Ascending aorta (tissue), 2 donors: ENCODE measurements around the gene SCYL1. TPM values are rescaled to one million over a fixed set of nuclear protein-coding genes. Genes with fewer than 3 reads are reported as not detected.

ENCODE experiments used
- DNase-seq, 2 donors: peaks; one replicate each; pipeline ENCODE4 v3.0.0-alpha.2; 2019; ENCODE audit warnings: low spot score in 2 of 2
- H3K27ac ChIP-seq, 2 donors: fragments of 200-600 bp; sonication (generic); one replicate each; pipeline ENCODE4 v1.5.1; 2016 to 2017; ENCODE audit warnings: mild to moderate bottlenecking in 1 of 2
- H3K27me3 ChIP-seq: fragments of 200-600 bp; sonication (generic); one replicate; pipeline ENCODE4 v1.5.1; 2017
- H3K36me3 ChIP-seq, 2 donors: fragments of 200-600 bp; sonication (generic); one replicate each; pipeline ENCODE4 v1.5.1; 2016
- H3K4me1 ChIP-seq, 2 donors: fragments of 200-600 bp; sonication (generic); one replicate each; pipeline ENCODE4 v1.5.1; 2016 to 2017; ENCODE audit warnings: mild to moderate bottlenecking in 1 of 2
- H3K4me3 ChIP-seq, 2 donors: fragments of 200-600 bp; sonication (generic); one replicate each; pipeline ENCODE4 v1.5.1; 2016 to 2017; ENCODE audit warnings: mild to moderate bottlenecking in 1 of 2
- H3K9me3 ChIP-seq, 2 donors: fragments of 200-600 bp; sonication (generic); one replicate each; pipeline ENCODE4 v1.5.1; 2016
- CTCF ChIP-seq, 3 experiments: fragments of 200-600 bp in 2 of 3; fragments of 450-650 bp in 1 of 3; sonication (generic) in 2 of 3; IDR thresholded peaks; one replicate each; pipeline ENCODE4 v1.5.1; 2016 to 2019; ENCODE audit warnings: antibody characterized with exemption in 3 of 3, mild to moderate bottlenecking in 1 of 3, moderate library complexity in 1 of 3
- intact Hi-C: fragments of 100-400 bp; cut with DNase I; formaldehyde crosslinking; loops from one replicate; pipeline ENCODE4 v1.15.1; 2023
- total RNA-seq: library from RNA; depleted of rRNA; stranded (reverse); fragments of >200 nt; gene quantifications from one replicate; pipeline ENCODE4 v1.1.0, GENCODE V29; 2016

SCYL1 gene
- total RNA-seq, 1 donor from 2014 or later = 220 TPM

- H3K9me3 ChIP-seq = no peaks in the 10 kb centered on the region
- H3K27me3 ChIP-seq = no peaks in the 10 kb centered on the region
- peak overlapping the region; percentile 79 to 82 for H3K4me3 ChIP-seq
- peaks cover 26 to 60% of the 10 kb centered on the region in 2 donors for H3K4me1 ChIP-seq
- intact Hi-C loops = loop anchor here (5.0 kb wide), 1 partner anchor 106 kb away; the partner anchor contains the start of gene RELA
- TF ChIP-seq CTCF (IDR thresholded peaks at IDR 0.05) = no peak
- H3K36me3 ChIP-seq = peaks cover 21 to 23% of the 10 kb centered on the region in 2 donors
- peak overlapping the region; percentile 97 to 99 for H3K27ac ChIP-seq
- DNase-seq = no peak
Observed at GRCh38 chr11:65556470-65557279, 31.8 kb downstream of the SCYL1 start.

GRCh38 chr11:65557280-65558001 is 32.6 kb downstream of the SCYL1 start:
- Histone ChIP-seq H3K4me3 (peak overlapping the region; percentile 79 to 82), H3K4me1 (peaks cover 26 to 68% of the 10 kb centered on the region in 2 donors), H3K27ac (peak overlapping the region; percentile 97 to 99), H3K27me3 (no peaks in the 10 kb centered on the region), H3K36me3 (peaks cover 15 to 16% of the 10 kb centered on the region in 2 donors), H3K9me3 (no peaks in the 10 kb centered on the region)
- no peak for TF ChIP-seq CTCF (IDR thresholded peaks at IDR 0.05)
- intact Hi-C loops = loop anchor here (1.0 to 5.0 kb wide), 3 partner anchors 13 to 105 kb away; partner anchors contain the start of genes RELA and ZNRD2
- no peak for DNase-seq

GRCh38 chr11:65558002-65558929 is 33.4 kb downstream of the SCYL1 start, which contains the start of gene LTBP3:
TSS of gene LTBP3 (minus strand) at chr11:65558359. CDS start at chr11:65557959, 400 bp downstream.
- peaks cover 8% of the 10 kb centered on the region in 2 donors for H3K36me3 ChIP-seq
- H3K27ac ChIP-seq = peak within 1 kb of the TSS; percentile 97 to 99
- DNase-seq = peak in 1 of 2 donors; percentile 93
- intact Hi-C loops = loop anchor here (1.0 to 5.0 kb wide), 3 partner anchors 12 to 104 kb away; partner anchors contain the start of genes RELA and ZNRD2
- TF ChIP-seq CTCF (IDR thresholded peaks at IDR 0.05) = no peak
- peak within 1 kb of the TSS; percentile 79 to 82 for H3K4me3 ChIP-seq
- H3K9me3 ChIP-seq = no peaks in the 10 kb centered on the region
- H3K4me1 ChIP-seq = peaks cover 26 to 69% of the 10 kb centered on the region in 2 donors
- no peaks in the 10 kb centered on the region for H3K27me3 ChIP-seq

GRCh38 chr11:65558930-65559509 is 34.1 kb downstream of the SCYL1 start:
- peak in 1 of 3 experiments; percentile 27 for TF ChIP-seq CTCF (IDR thresholded peaks at IDR 0.05)

More at GRCh38 chr11:65558930-65559509, 34.1 kb downstream of the SCYL1 start:
- Histone ChIP-seq H3K9me3 (no peaks in the 10 kb centered on the region), H3K36me3 (peaks cover under 1 to 1% of the 10 kb centered on the region in 2 donors), H3K27me3 (no peaks in the 10 kb centered on the region), H3K4me3 (peak overlapping the region; percentile 79 to 82), H3K4me1 (peaks cover 29 to 70% of the 10 kb centered on the region in 2 donors), H3K27ac (peak overlapping the region; percentile 97 to 99)
- peak in 1 of 2 donors; percentile 88 for DNase-seq
- intact Hi-C loops = loop anchor here (1.0 to 5.0 kb wide), 3 partner anchors 11 to 103 kb away; partner anchors contain the start of genes RELA and ZNRD2
